IMR-90 (cell line): ENCODE measurements around the gene MIPEP. TPM values are rescaled to one million over a fixed set of nuclear protein-coding genes. Genes with fewer than 3 reads are reported as not detected.

ENCODE experiments used
- ATAC-seq: fragments of 200-7000 bp; cut with Tn5 transposase; 2 replicates; pipeline ENCODE4 v1.9.1; 2020; ENCODE audit warnings: low read depth, mild to moderate bottlenecking, moderate library complexity
- BruUV-seq: library from RNA; stranded (reverse); fragments of 400-500 nt; replicated peaks from 2 replicates; lab custom pipeline; 2021; lab: Mats Ljungman, UMichigan
- CTCF ChIA-PET: fragments of 300-600 bp; formaldehyde crosslinking; extraction: SDS; loops from one replicate; lab custom pipeline; 2021; ENCODE audit warnings: antibody characterized with exemption; lab: Yijun Ruan, JAX
- POLR2A ChIA-PET: fragments of 300-600 bp; sonication (Branson Sonifier 250); formaldehyde crosslinking; loops from one replicate; lab custom pipeline; 2022; ENCODE audit warnings: antibody characterized with exemption; ENCODE audit not compliant: unreplicated experiment; lab: Charles Lee
- DNase-seq: peaks from one replicate; pipeline ENCODE4 v3.0.0; 2013
- H2AFZ ChIP-seq: replicated peaks from 2 replicates; pipeline ENCODE3; 2013; ENCODE audit warnings: low read length, mild to moderate bottlenecking; ENCODE audit not compliant: poor library complexity
- H2AK5ac ChIP-seq: 2 replicates; pipeline ENCODE4 v1.6.1; 2013; ENCODE audit warnings: low read depth, low read length, inconsistent platforms
- H2AK9ac ChIP-seq: replicated peaks from 2 replicates; pipeline ENCODE3; 2013; ENCODE audit warnings: mild to moderate bottlenecking, low read depth, low read length, moderate library complexity; ENCODE audit not compliant: poor library complexity
- H2BK120ac ChIP-seq: 2 replicates; pipeline ENCODE4 v1.6.1; 2013; ENCODE audit warnings: low read depth, low read length, inconsistent platforms
- H2BK15ac ChIP-seq: 3 replicates; pipeline ENCODE4 v1.6.1; 2013; ENCODE audit warnings: low read depth, low read length, inconsistent platforms
- H2BK20ac ChIP-seq: 2 replicates; pipeline ENCODE4 v1.6.1; 2013; ENCODE audit warnings: low read depth, mild to moderate bottlenecking, inconsistent platforms, low read length, moderate library complexity
- H2BK5ac ChIP-seq: 2 replicates; pipeline ENCODE4 v1.6.1; 2013; ENCODE audit warnings: mild to moderate bottlenecking, low read depth, low read length, inconsistent platforms; ENCODE audit not compliant: poor library complexity, severe bottlenecking
- H3K14ac ChIP-seq: replicated peaks from 2 replicates; pipeline ENCODE4 v1.6.1; 2013; ENCODE audit warnings: low read depth, low read length, inconsistent platforms
- H3K18ac ChIP-seq: 2 replicates; pipeline ENCODE4 v1.6.1; 2013; ENCODE audit warnings: low read depth, low read length, control low read depth
- H3K23ac ChIP-seq: 2 replicates; pipeline ENCODE4 v1.6.1; 2013; ENCODE audit warnings: low read depth, low read length, inconsistent platforms
- H3K27ac ChIP-seq: 2 replicates; pipeline ENCODE4 v1.5.1; 2013; ENCODE audit warnings: mild to moderate bottlenecking, control low read depth, low read length; ENCODE audit not compliant: insufficient read depth
- H3K27me3 ChIP-seq: 2 replicates; pipeline ENCODE4 v1.6.1; 2013; ENCODE audit warnings: low read length; ENCODE audit not compliant: control insufficient read depth, insufficient read depth
- H3K36me3 ChIP-seq: 2 replicates; pipeline ENCODE4 v1.6.1; 2013; ENCODE audit warnings: low read length, mixed read lengths; ENCODE audit not compliant: control insufficient read depth, insufficient read depth
- H3K4ac ChIP-seq: 2 replicates; pipeline ENCODE4 v1.6.1; 2013; ENCODE audit warnings: low read depth, low read length, inconsistent platforms
- H3K4me1 ChIP-seq: 2 replicates; pipeline ENCODE4 v1.6.1; 2013; ENCODE audit warnings: low read length, mixed read lengths; ENCODE audit not compliant: control insufficient read depth, insufficient read depth
- H3K4me2 ChIP-seq: 2 replicates; pipeline ENCODE4 v1.6.1; 2013; ENCODE audit warnings: low read depth, mild to moderate bottlenecking, control low read depth, low read length, moderate library complexity
- H3K4me3 ChIP-seq: 2 replicates; pipeline ENCODE4 v1.5.1; 2013; ENCODE audit warnings: low read depth, mild to moderate bottlenecking, control low read depth, low read length, moderate library complexity; ENCODE audit not compliant: insufficient read depth
- H3K56ac ChIP-seq: 2 replicates; pipeline ENCODE4 v1.6.1; 2013; ENCODE audit warnings: low read length, inconsistent platforms; ENCODE audit not compliant: insufficient read depth; ENCODE audit errors: extremely low read depth
- H3K79me1 ChIP-seq, 2 experiments: 2 replicates each; pipeline ENCODE4 v1.6.1; 2013; ENCODE audit warnings: low read length in 2 of 2, inconsistent platforms in 1 of 2, low read depth in 1 of 2
- H3K9ac ChIP-seq: 2 replicates; pipeline ENCODE4 v1.6.1; 2013; ENCODE audit warnings: low read depth, low read length, control low read depth
- H3K9me1 ChIP-seq: 2 replicates; pipeline ENCODE4 v1.6.1; 2013; ENCODE audit warnings: low read length, inconsistent platforms; ENCODE audit not compliant: insufficient read depth
- H3K9me3 ChIP-seq: 2 replicates; pipeline ENCODE4 v1.6.1; 2013; ENCODE audit warnings: low read length; ENCODE audit not compliant: control insufficient read depth, insufficient read depth
- H4K20me1 ChIP-seq: 2 replicates; pipeline ENCODE4 v1.6.1; 2013; ENCODE audit warnings: low read length, inconsistent platforms; ENCODE audit not compliant: insufficient read depth
- H4K5ac ChIP-seq: 2 replicates; pipeline ENCODE4 v1.6.1; 2013; ENCODE audit warnings: mild to moderate bottlenecking, low read depth, low read length, control low read depth
- H4K8ac ChIP-seq, 2 experiments: 2 replicates each; pipeline ENCODE4 v1.6.1; 2013; ENCODE audit warnings: low read depth in 2 of 2, low read length in 2 of 2, control low read depth in 1 of 2, inconsistent platforms in 1 of 2
- H4K91ac ChIP-seq: 2 replicates; pipeline ENCODE4 v1.6.1; 2013; ENCODE audit warnings: low read depth, low read length, inconsistent platforms; ENCODE audit not compliant: insufficient read depth
- CEBPB ChIP-seq: IDR thresholded peaks from 2 replicates; pipeline ENCODE4 v1.6.1; 2012; ENCODE audit warnings: low read depth, low read length, improper control_type of control experiment
- SMC3 ChIP-seq: fragments of 150-350 bp; IDR thresholded peaks from 2 replicates; pipeline ENCODE4 v1.6.1; 2016; ENCODE audit warnings: low read depth, mild to moderate bottlenecking, antibody characterized with exemption, low read length, moderate library complexity
- WGBS, 2 experiments: methylation state at CpG; one replicate each; pipeline versions ENCODE4 v1.1.5 to v1.1.7; 2013; ENCODE audit warnings: missing lambda C conversion rate in 2 of 2; ENCODE audit not compliant: insufficient read length in 1 of 2; ENCODE audit errors: extremely low coverage in 2 of 2; 5-methylcytosine and 5-hydroxymethylcytosine counted together
- dilution Hi-C: fragments of 300-500 bp; cut with HindIII; formaldehyde crosslinking; loops from one replicate; pipeline ENCODE4 v1.14.3; 2018; ENCODE audit warnings: low sequenced_read_pairs; ENCODE audit not compliant: unreplicated experiment
- in situ Hi-C: fragments of 300-500 bp; cut with MboI; formaldehyde crosslinking; loops from 3 replicates; pipeline ENCODE4 v1.14.3; 2019; ENCODE audit warnings: low sequenced_read_pairs, inconsistent platforms, mixed read lengths
- intact Hi-C: fragments of 100-400 bp; cut with micrococcal nuclease; formaldehyde crosslinking; loops from 2 replicates; pipeline ENCODE4 v1.10.0; 2022
- polyA plus RNA-seq, 3 experiments: library from polyadenylated mRNA; depleted of rRNA; stranded (reverse); fragments of >200 nt; gene quantifications; 2 replicates each; pipeline ENCODE4 v1.2.3, GENCODE V29; 2012; ENCODE audit warnings: low replicate concordance in 1 of 3
- total RNA-seq: library from RNA; depleted of rRNA; stranded (reverse); fragments of >200 nt; gene quantifications from 2 replicates; pipeline ENCODE4 v1.2.3, GENCODE V29; 2012

MIPEP gene
- total and polyA plus RNA-seq, 2 of the 4 experiments (the other 2 are of a cell fraction): 15.0 to 21.5 TPM

DNA sequence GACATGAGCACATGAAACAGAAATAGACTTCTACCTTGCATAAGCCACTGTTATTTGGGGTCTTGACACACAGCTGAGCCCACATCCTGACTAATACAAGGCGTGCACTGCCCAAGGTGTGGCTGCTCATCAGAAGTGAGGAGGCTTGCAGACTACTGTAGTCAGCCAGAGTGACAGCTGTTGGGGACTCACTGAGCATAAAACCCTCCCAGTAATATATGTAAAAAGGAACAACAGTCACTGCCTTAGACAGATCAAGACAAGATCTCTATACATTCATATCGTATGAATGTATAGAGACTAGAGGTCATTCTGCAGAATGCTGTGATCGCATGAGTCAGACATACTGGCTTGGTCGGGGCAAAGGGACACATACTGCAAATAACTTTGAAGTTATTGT lies 12.2 kb upstream of the MIPEP start:
- peak overlapping the region; percentile 57 for H4K91ac ChIP-seq
- no peak overlapping the region for H3K4me2 ChIP-seq
- POLR2A ChIA-PET: no interaction called here
- intact Hi-C loops: no loop called here
- peak overlapping the region; percentile 85; the same call in 1 of the 2 replicates for H2AK5ac ChIP-seq
- H3K18ac ChIP-seq: peak overlapping the region; percentile 24
- peak overlapping the region; percentile 67 for H3K14ac ChIP-seq
- H3K27me3 ChIP-seq: no peaks in the 10 kb centered on the region
- H3K79me1 ChIP-seq: no peaks in the 10 kb centered on the region
- BruUV-seq: no TSS peak
- H3K56ac ChIP-seq: no peak overlapping the region
- H2AFZ ChIP-seq: peak overlapping the region; percentile 78
- no peaks in the 10 kb centered on the region for H4K20me1 ChIP-seq
- peak overlapping the region; percentile 27 for H4K5ac ChIP-seq
- in situ Hi-C loops: no loop called here
- H2BK5ac ChIP-seq: peak overlapping the region; percentile 17
- peak overlapping the region; percentile 86 for H3K4ac ChIP-seq
- H4K8ac ChIP-seq: peak overlapping the region; percentile 3 to 67; a peak in 2 of 4 replicates
- peaks cover 14% of the 10 kb centered on the region for H3K4me1 ChIP-seq
- CTCF ChIA-PET: interaction anchor here (1.6 kb wide), 1 partner anchor 8 kb away, joined by 3 read pairs; no protein-coding TSS in a partner anchor
- no peak overlapping the region for H3K4me3 ChIP-seq
- peak overlapping the region; percentile 93; the same call in 1 of the 3 replicates for H2BK15ac ChIP-seq
- 0% methylated on average over 1 of the region's 4 CpGs; no CpG with 5 or more reads in 1 of the 2 experiments for WGBS, 2 experiments
- H2BK120ac ChIP-seq: peak overlapping the region; percentile 95
- no peaks in the 10 kb centered on the region; the same call in 1 of the 2 replicates for H3K9me3 ChIP-seq
- TF ChIP-seq SMC3: no peak
- TF ChIP-seq CEBPB: peak; percentile 52; the same call in 1 of the 2 replicates
- H3K36me3 ChIP-seq: no peaks in the 10 kb centered on the region
- peak overlapping the region; percentile 76; the same call in 1 of the 2 replicates for H3K23ac ChIP-seq
- H3K9ac ChIP-seq: no peak overlapping the region
- peak overlapping the region; percentile 97 for H2BK20ac ChIP-seq
- dilution Hi-C loops: no loop called here
- ATAC-seq: peak; percentile 19; the same call in 1 of the 2 replicates
- peak; percentile 61 for DNase-seq
- no peak overlapping the region for H2AK9ac ChIP-seq
- H3K27ac ChIP-seq: peak overlapping the region; percentile 24; the same call in 1 of the 2 replicates
- H3K9me1 ChIP-seq: peaks cover 10% of the 10 kb centered on the region
